GM21528 (cell line): Measurements from ENCODE around the gene SPDEF.
A peak's percentile ranks its signal among the peaks of the same experiment; 100 is the strongest.

Experiments used
- ATAC-seq: cut with Tn5 transposase; IDR thresholded peaks from one replicate; pipeline ENCODE4 v1.9.1; 2021; ENCODE audit warnings: mild to moderate bottlenecking, moderate library complexity; ENCODE audit not compliant: unreplicated experiment, low FRiP score

The SPDEF gene

DNA sequence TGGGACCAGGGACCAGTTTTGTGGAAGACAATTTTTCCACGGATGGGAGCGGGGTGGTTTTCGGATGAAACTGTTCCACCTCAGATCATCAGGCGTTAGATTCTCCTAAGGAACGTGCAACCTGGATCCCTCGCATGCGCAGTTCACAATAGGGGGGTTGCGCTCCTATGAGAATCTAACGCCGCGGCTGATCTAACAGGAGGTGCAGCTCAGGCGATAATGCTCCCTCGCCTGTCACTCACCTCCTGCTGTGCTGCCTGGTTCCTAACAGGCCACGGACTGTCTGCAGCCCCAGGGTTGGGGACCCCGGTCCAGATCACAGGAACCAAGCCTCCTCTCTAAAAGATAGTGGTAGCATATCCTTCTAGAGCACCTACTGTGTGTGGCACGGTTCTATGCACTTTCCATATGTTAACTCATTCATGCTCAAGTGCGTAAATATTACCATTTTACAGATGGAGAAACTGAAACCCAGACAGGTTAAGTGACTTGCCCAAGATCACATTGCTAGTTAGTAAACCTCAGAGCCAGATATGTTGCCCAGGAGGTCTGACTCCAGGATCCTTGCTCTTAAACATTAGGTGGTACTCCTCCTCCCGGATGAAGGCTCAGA, 25.3 kb downstream of the SPDEF start:
- ATAC-seq: no peak

DNA sequence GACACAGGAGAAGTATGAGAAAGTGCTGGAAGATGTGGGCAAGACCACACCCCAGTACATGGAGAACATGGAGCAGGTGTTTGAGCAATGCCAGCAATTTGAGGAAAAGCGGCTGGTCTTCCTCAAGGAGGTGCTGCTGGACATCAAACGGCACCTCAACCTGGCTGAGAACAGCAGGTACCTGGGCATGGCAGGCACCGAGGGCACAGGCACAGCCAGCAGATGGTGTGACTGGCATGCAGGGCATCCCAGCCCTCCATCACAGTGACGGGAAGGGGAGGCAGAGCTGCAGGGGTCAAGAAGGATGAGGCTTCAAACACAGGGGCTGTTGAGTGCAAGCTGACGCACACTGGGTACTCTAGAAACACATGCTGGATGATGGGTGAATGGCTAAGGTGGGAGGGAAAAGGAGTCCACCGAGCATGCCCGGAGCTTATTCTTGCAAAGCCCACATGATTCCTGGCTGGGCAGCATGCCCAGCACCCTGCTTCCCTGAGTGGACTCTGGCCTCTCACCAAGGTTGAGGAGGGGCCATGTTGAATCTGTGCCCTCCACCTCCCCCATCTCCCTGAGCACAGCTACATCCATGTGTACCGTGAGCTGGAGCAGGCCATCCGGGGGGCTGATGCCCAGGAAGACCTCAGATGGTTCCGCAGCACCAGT, 26.3 kb downstream of the SPDEF start:
- ATAC-seq: no peak

DNA sequence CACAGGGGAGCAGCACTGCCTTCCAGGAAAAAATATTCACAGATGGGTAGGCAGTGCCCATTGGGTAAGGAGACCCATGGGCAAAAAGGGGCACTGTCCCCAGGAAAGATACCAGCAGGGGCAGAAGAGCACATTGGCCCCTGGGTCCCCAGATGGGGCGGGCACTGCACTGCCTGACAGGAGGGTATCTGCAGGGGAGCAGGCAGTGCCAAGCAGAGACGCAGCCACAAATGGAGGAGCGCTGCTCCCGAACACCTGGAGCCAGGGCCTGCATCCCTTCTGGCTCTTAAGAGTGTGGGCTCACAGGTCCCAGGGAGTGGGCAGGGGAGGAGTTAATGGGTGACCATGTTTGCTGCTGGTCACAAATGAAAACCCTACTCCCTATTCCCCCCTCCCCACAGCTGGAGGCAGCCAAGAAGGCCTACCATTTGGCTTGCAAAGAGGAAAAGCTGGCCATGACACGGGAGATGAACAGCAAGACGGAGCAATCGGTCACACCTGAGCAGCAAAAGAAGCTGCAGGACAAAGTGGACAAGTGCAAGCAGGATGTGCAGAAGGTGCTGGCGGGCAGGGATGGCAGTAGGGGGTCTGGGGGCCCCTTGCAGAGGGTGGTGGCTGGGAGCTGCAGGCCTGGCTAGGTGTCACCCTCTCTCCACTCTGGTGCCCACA, 27.0 kb downstream of the SPDEF start:
- no peak for ATAC-seq

DNA sequence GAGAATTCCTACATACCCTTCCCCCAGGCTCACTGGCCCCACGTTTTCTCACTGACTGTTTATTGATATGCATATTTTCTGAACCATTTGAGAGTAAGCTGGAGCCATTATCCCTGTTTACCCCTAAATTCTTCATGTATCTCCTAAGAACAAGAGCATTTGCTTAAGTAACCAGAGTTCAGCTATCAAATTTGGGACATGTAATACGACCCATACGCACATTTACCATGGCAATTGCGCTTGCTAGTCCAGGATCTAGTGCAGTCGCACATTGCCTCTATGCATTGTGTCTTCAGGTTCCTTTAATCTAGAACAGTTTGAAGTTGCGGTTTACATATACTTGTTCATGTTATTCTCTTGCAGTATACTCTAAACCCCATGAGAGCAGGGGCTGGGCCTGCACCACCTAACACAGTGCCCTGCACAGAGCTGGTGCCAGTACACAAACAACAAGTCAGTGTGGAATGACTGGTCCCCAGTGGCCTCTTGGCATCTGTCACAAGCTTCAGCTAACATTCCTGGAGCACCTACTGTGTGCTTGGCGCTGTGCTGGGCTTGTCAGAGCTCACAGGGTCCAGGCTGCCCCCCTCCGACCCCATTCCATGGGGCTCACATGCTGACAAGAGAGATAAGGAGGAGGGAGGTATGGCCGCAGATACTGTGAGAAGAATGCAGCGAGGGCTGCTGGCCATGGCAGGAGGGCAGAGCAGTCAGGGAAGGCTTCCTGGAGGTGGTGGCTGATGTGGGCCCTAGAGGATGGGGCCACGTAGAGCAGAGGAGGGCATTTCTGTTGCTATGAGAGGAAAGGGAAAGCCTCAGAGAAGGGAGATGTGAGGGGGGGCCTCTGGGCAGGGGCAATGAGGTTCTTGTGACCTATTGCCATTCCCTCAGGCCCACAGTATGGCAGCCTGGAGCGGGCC, 28.1 kb downstream of the SPDEF start:
- no peak for ATAC-seq

DNA sequence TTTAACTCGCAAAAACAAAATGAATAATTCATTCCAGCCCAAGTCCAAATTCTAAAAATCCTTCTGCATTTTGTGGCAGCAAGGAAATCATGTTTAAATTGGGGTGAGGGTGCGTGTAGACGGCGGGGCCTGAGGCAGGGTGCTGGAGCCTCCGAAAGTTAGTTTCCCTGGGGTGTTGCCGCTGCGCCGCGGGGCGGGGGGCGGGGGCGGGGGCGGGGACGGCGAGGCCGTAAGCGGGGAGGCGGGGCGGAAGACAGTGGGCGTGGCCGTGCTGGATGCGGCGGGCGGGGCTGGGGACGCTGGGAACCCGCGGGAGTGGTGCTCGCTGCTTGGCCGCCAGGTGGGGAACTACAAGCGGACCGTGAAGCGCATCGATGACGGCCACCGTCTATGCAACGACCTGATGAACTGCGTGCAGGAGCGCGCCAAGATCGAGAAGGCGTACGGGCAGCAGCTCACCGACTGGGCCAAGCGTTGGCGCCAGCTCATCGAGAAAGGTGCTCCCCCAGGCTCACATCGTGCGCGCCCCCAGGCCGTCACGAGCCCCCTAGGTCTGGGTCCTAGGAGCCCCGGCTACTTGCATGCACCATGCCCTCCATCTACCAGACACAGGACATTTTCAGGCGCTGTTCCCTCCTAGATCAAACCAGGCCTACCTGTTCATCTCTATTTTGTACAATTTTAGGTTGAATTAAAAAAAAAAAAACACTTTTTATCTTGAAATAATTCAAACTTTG, 29.0 kb downstream of the SPDEF start:
- peak; percentile 62 for ATAC-seq

DNA sequence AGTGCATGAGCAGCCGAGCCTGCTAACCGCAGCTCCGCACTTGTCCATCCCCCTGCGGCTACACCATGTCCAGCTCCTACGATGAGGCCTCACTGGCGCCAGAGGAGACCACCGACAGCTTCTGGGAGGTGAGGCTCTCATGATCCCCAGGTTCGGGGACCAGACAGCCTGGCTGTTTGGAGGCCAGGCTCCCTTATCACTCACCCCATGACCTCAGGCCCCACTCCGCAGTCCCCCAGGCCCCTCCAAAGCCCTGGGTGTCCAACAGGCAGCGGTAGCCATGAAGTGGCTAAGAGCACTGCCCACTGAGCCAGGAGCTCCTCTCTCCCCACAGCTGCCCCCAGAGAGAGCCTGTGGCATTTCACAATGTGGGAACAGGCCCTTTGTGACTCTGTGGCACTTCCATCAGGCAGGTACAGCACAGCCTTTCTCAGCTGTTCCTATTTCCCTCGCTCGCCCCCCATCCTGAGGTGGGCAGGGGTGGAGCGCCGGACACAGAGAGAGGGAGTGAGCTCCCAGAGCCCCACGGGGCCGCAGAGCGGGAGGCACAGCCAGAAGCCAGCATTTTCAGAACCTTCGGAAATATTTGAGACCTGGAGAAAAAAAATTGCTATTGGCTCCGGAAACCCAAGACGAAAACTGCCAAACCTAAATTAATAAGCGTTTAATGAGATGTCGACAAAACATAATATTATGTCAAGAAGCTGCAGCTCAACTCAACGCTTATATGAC, 29.7 kb downstream of the SPDEF start:
- no peak for ATAC-seq

DNA sequence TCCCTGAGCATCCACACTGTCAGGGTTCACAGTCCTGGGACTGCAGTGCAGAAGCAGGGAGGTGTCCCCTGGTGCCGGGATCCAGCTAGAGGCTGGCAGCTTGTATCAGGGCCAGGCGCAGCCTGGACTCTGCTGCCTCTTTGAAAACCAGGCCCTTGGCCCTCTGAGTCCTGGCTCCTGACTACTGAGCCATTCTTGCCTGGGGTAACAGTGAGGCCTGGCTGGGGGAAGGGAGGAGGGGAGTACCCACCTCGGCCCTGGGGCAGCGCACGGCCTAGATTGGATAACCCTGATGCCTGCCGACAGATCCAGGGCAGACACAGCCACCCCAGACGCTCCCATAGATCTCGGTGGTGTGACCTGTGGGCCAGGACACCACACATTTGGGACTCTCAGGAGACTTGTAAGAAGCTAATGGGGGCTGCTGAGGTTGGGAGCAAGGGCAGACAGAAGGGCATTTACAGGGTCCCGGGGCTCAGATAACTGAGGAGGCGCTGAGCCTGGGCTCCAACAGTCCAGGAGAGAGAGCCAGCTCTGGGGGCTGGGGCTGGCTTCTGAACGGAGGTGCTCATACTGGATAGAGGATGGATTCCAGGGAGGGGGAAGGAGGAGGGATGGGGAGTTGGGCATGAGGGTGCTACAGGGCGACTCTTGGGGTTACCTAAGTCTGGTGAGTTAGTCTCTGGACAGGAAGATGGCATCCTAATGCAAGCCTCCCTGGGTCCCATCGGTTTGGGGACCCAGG, 30.5 kb downstream of the SPDEF start:
- ATAC-seq: no peak

DNA sequence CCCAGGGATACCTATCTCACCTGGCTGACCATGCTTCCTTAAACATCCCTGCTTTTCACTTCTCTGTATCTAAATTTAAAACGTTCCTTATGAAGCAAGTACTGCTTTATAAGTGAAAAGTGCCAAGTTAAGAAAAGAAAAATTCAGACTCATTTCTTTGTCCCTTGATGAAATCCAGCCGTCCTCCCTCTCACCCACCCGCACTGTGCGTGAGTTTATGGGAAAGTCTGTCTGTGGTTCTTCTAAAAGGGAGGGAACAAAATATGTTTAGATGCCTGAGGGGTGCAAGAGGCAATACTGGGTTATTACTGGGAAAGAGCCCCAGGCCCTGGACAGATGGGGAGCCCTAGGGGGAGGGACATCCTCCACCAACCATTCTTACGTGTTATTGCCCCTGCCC, 31.2 kb downstream of the SPDEF start:
- ATAC-seq: no peak

DNA sequence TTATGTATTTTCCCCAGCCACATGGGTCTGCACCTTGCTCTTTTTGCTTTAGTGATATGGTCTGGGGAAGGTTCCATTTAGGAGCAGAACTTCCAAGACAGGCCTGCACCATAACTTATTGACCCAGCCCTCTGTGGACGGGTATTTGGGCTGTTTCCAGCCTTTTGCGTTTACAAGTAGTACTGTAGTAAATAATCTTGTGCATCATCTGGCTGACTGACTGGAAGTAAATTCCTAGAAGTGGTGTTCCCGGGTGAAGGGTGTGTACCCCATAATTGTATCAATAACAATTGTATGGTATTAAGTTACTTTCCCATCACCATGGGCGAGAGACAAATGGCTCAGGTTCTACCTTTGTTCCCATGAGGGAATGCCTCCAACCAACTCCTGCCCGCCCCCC, 31.6 kb downstream of the SPDEF start:
- no peak for ATAC-seq

DNA sequence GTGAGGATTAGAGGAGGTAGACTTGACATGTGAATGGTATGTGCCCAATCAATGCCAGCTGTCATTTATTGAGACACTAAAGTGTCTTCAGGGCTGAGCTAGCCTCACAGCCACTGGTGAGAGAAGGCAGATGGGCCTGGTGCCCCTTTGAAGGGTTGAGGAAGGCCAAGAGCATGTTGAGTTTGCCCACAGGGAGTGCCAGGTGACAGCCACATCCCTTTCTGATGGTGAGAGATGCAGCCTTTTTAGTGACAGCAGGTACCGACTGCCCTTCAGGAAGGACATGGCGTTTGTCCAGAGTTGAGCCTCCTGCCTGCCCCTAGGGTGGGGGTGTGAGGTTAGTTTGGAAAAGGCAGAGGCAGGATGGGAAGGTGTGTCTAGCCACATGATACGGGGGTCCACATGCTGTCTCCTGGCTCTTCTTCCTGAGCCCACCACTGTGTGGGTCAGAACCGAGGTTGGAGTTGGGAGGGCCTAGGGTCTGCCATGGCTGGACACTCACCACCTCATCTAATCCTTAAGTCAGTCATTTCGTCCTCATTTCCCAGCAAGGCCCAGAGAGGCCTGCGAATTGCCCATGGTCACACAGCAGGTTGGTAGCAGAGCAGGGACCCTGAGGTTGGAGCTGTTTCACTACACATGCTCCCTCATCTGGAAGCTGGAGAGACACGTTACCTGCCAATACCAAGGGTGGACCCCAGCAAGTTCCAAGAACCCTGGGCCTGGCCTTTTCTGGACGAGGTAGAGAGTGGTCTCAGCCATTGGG, 32.5 kb downstream of the SPDEF start:
- no peak for ATAC-seq

DNA sequence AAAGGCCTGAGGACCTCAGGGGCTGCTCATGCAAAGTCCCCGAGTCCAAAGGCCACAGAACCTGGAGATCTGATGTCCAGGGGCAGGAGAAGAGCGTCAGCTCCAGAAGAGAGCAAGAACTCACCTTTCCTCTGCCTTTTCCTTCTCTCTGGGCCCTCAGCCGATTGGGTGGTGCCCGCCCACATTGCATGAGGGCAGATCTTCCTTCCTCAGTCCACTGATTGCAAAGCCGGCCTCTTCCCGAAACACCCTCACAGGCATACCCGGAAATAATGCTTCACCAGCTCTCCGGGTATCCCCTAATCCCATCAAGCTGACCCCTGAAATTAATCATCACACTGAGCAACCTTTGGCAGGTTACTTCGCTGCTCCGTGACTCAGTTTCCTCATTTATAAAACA, 33.4 kb downstream of the SPDEF start:
- ATAC-seq: no peak

DNA sequence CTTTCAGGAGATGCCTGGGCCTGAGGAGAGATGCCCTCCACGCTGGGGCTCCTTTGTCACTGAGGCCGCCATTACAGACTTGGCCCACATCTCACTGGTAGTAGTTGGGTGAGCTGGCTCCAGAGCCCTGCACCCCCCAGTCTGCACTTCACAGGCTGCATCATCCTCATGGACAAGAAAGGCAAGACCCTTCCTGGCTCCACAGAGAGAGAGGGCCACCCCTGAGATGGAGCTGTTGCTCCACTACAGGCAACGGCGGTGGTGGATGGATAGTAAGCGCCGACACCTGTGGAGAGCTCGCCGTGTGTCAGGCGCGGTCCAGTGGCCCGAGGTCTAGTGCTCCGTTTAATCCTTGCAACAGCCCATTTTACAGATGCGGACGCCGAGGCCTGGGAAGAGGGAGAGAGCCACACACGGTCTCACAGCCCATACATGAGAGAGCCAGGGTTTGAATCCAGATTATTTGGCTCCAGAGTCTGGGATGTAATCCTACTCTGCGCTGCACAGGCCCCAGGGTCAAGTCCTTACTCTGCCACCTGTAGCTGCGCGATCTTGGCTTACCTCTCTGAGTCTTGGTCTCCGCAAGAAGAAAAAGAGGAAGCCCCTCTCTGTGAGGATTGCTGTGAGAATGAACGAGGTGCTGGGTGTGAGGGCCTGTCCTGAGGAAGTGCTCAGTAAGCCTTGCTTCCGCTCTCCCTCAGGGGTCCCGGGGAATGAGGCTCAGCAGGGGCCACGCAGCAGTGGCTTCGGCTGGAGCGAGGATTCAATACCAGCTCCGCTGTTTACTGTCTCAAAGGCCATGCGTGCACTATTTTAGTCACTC, 34.5 kb downstream of the SPDEF start:
- ATAC-seq: no peak

DNA sequence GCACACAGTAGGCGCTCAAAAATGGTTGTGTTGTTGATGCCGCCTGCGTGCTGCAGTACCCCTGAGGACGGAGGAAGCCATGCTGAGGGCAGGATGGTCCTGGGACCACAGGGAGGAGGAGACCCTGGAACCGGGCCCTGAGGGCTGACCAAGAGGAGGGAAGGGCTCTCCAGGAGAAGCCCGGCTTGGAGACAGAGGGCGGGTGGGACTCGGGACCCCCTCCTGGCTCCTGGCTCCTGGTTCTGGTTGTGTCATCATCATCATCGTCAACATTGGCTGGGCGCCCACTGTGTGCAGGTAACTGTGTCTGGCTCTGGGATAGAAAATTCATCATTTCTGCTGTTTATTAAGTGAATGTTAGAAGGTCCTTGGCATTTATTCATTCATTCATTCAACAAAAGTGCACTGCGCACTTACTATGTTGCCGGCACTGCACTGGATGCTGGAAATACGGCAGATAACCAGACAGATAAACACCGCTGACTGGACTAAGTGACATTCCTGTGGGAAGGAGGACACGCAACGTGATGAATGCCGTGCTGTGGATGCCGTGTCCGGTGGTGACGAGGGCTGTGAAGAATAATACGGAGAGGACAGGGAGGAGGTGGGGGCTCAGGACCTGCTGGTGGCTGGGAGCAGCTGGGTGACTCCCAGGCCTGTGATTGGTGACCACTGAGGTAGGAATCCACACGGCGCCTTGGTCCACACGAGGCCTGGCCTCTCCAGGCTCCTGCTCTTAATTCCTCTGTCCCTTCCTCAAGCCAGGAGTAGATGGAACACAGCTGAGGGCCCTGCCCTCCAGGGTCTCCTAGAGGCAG, 35.3 kb downstream of the SPDEF start:
- ATAC-seq: no peak

DNA sequence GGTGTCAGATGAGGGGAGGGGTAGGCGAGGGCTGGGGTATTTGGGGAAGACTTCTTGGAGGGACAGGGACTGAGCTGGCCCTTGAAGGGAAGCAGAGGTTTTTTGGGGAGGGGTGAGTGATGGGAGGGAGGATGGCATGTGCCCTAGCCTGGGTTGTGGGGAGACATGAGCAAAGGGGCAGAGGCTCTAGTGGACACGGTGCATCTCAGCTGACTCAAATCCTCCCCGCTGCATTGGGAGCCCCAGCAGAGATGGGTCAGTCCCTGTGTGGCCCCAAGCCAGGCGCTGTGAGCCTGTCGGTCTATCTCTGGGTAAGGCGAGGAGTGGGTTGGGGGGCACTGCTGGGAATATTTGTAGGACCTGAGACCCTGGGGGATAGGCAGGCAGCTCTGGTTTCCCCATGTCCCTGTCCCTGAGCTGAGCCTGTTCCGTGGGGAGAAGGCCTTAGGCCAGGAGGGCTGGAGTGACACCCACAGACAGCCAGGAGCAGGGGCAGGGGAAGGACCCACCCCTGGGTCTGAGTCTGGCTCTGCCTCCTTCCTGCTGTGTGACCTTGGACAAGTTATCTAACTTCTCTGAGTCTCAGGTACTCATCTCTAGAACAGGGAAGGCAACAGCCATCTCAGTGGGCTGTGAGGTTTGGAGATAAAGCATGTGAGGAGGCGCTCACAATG, 36.0 kb downstream of the SPDEF start:
- ATAC-seq: no peak

DNA sequence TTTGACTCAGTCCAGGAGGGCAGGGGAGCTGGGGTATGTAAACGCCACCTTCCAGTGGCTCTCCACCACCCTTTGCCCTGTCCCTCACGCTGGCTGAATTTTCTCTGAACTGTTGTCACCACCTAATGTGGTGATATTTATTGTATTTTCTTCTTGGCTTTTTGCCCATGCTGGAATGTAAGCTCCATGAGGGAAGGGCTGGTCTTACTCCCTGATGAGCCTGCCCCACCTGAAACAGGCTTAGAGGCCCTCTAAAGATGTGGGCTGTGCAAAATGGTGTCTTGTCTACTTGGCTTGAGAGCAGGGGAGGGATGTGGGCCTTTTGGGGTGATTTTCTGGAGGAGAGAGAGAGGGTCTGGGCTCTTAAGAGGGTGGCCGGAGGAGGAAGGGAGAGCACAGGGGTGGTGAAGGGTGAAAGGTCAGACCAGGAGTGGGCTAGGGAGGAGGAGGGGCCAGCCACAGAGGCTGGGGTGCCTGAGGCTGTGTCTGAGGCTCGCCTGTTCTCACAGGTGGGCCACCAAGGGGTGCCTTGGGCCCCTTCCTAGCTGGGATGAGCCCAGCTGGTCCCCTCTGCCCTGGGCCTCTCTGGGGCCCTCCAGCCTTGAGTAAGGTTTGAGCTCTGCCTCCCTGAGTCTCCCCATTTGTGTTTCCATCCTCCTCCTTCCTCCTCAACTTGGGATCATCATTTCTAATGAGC, 37.3 kb downstream of the SPDEF start:
- no peak for ATAC-seq
